G401.6 (cell line): ENCODE measurements around the gene SLC5A10.
"Not testable (repeated sequence)": the region's sequence is repeated elsewhere in the genome, so short reads cannot be mapped to it uniquely, and the experiment has no call there.

ENCODE experiments used
- FAIRE-seq: peaks from 2 replicates; lab custom pipeline; 2012; peaks lifted over from hg19 to GRCh38; lab: Jason Lieb, UNC

Gene SLC5A10

DNA sequence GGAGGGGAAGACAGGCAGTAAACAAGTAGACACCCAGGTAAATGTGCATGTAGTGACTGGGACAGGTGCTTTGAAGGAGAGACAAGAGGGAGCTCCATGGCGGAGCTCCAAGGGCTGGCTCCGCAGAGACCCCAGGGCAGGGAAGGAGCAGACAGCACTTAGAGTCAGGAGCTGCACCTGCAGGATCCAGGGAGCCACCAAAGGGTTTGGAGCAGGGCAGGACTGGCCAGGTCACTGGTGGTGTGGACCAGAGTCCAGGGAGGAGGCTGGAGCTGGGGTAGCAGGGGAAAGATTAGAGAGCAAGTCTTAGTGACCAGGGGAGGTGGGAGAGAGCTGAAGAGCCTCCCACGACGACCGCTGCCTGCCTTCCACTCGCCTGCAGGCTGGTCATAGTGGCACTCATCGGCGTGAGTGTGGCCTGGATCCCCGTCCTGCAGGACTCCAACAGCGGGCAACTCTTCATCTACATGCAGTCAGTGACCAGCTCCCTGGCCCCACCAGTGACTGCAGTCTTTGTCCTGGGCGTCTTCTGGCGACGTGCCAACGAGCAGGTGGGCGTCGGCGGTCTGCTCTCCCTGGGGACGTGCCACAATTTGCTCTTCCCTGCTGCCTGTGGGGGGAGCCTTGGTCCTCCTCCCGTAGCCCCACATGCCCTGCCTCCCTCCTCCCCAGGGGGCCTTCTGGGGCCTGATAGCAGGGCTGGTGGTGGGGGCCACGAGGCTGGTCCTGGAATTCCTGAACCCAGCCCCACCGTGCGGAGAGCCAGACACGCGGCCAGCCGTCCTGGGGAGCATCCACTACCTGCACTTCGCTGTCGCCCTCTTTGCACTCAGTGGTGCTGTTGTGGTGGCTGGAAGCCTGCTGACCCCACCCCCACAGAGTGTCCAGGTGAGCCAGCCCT is 67.3 kb downstream of the SLC5A10 start:
- FAIRE-seq: no peak

DNA sequence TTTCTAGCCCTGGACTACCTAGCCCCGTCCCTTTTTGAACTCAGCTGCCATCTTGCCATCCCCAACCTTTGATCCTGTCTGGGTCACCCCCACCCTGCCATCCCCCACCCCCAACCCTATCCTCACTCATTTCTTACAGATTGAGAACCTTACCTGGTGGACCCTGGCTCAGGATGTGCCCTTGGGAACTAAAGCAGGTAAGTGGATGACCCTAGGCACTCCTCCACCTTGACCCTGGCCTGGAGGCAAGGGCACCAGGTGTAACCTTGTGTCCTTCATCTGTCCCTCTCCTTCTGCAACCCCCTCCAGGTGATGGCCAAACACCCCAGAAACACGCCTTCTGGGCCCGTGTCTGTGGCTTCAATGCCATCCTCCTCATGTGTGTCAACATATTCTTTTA is 68.1 kb downstream of the SLC5A10 start:
- FAIRE-seq: no peak

DNA sequence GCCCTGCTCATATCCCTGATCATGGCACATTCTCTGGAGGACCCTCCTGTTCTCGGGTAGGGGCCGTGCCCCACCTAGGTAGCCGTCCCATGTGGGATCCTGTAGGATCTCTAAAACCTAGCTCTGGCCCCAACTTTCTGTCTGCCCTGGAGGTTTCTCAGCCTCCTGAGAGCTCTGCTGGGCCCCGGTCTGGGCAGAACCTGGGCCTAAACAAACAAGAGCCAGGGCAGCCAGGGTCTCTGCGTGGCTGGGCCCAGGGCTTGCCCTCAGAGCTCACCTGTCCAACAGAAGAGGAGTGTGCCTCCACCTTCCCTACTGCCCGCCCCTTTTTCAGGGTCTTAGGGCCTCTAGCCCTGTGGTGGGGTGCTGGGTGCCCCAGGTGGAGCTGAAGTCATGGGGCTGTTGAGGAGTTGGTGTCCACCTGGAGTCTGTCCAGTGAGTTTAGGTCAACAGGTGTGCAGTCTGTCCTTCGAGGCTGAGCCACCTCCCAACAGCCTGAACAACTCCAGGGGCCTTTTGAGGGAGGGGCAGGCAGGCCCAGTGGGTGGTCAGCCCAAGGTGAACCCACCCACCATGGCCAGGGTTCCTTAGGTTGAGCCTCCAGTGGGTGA is 69.2 kb downstream of the SLC5A10 start:
- FAIRE-seq: not testable (repeated sequence)

DNA sequence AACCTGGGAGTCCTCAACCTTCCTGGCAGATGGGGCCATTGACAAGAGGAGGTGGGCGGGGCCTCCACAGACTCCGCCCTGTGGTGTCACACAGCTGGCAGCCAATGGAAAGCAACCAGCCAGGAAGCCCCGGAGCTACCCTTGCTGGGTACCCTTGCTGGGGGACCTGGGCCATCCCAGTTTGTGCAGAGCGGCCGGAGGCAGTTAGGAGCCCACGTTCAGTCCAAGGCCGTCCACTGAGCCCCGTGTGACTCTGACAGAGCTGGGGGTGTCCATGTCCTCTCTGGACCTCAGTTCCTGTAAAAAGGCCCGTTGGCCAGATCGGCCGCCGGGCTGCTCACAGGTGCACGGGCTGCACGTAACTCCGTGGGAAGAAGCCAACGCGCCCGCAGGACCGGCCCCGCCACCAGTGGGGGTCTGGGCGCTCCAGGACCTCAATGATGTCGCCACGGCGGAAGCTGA is 69.7 kb downstream of the SLC5A10 start:
- FAIRE-seq: no peak

DNA sequence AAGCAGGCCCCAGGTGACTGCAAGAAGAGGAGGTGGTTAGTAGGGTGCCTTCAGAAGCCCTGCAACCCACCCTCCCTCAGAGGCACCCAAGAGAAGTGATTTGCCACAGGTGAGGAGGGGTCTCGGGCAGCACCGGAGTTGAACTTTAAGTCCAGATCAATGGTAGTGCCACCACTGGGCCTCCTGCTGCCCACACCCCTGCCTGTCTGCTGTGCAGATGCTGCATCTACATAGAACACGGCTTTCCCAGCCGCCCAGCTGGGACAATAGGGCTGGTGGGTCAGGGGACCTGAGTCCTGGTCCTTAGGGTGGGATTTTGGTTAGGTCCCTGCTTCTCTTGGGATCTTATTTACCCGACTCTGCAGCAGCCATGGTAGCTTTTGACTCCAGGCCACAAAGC is 70.2 kb downstream of the SLC5A10 start:
- FAIRE-seq: no peak

DNA sequence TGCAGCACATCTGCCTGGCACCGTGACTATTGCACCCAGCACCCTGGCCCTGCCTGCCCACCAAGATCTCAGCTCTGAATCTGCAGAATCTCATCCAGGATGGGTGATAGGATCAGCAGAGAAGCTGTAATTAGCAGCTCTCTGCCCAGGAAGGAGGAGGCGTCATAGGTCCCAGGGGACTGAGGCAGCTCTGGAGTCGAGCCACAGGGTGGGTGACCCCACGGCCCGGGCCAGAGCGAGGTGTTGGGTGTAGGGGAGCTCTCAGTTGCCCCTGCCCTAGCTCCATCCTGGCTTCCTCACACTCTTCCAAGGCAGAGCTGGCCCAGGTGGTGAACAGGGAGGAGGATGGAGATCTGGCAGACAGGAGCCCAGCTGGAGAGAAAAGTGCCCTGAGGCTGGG is 70.8 kb downstream of the SLC5A10 start:
- FAIRE-seq: no peak

DNA sequence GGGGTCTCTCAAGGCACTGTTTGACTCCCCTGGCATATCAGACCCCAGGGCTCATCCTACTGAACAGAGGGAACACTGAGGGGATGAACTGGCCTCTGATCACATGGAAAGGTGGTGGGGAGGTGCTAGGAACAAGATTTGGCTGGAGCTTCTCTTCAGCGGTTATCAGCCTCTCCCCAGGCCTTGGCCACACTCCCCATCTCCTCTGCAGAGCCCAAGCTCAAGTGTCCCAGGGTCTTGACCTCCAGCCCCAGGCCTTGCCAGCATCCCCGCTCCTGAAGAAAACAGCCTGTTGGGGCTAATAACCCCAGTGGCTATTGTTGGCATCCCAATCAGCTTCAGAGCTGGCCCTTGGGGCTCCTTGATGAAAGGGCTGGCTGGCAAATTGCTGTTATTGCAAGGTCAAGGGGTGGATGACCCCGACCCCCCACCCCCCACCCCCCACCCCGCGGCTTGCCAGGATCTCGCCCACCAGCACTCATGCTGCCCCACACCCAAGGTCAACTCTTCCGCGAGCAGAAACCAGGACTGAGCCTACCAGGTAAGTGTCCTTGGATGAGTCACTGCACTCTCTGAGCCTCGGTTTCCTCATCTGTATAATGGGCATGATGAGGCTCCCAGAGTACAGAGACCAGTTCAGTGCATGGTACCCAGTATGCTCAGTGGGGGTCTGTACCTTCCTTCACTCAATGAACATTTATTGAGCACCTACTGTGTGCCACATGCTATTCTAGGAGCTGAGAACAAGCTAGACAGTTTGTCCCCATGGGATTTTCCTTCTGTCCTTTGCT is 71.4 kb downstream of the SLC5A10 start:
- no peak for FAIRE-seq

DNA sequence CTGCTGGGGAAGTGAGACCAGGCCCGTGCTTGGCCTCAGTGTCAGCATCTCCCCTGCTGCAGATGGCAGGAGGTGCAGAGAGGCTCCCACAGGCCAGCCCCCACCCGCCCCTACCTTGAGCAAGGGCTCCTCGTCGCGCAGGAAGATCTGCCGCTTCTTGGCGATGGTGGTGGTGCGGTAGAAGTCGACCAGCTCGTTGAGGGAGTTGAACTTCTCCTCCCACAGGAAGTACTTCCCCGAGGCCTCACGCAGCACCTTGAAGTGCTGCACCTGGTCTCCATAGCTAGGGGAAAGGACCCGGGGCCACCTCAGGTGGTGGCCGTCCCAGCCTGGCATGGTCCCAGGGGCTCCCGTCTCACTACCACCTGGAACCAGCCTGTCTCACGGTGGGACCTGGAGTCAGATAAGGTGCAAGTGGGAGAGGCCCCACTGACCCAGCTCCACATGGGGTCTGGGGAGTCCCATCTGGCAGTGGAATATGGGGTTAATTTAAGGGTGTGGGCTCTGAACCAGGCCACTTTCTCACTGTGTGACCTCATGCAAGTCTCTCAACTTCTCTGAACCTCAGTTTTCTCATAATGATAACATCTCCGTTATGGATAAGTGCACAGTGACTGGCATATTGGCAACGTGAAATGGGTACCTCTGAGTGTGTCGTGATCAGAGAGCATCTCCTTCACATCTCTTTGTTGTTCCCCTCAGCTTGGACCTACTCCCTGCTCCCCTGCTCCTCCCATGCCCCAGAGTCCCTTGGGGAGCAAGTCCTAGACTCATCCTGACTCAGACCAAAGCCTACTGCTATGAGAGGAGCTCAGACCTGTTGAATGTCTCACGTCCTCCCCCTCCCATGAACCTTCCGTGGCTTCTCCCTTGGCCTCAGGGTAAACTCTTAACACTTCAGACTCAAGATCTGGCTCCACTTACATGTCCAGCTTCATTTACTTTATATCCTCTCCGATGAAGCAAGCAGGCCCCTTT is 72.4 kb downstream of the SLC5A10 start:
- no peak for FAIRE-seq

DNA sequence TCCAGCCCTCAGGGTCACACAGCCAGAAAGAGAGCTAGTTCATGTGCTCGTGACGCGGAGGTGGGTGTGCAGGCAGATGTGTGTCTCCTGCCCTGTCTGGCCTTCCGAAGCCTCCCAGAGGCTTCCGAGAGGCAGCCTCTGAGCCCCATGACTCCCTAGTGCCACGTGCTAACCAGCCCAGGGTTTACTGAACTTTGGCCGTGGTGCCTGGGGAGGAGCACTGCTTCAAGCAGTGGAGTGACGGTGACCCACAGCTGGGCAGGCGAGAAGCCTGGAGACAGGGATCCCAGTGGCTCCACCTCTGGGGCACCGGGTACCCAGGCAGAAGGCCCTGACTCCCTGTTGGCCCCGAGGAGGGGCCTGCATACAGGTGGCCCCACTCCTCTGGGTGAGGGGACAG is 76.7 kb downstream of the SLC5A10 start:
- not testable (repeated sequence) for FAIRE-seq

DNA sequence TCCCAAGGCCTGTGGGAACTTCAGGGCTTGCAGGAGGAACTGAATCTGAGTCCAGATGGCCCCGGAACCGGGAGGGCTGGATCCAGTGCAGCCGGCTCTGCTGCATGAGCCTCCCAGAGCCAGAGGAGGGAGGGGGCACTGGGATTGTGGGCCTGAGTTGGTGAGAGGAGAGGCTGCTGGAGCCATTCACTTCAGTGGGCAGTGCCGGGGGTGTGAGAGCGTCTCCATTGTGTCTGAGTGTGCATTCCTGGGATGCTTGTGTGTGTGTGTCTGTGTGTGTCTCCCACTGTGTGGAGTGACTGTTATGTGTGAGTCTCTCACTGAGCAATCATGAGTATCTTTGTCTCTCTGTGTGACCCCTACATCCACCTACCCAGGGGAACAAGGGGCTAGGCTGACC is 77.8 kb downstream of the SLC5A10 start:
- not testable (repeated sequence) for FAIRE-seq

DNA sequence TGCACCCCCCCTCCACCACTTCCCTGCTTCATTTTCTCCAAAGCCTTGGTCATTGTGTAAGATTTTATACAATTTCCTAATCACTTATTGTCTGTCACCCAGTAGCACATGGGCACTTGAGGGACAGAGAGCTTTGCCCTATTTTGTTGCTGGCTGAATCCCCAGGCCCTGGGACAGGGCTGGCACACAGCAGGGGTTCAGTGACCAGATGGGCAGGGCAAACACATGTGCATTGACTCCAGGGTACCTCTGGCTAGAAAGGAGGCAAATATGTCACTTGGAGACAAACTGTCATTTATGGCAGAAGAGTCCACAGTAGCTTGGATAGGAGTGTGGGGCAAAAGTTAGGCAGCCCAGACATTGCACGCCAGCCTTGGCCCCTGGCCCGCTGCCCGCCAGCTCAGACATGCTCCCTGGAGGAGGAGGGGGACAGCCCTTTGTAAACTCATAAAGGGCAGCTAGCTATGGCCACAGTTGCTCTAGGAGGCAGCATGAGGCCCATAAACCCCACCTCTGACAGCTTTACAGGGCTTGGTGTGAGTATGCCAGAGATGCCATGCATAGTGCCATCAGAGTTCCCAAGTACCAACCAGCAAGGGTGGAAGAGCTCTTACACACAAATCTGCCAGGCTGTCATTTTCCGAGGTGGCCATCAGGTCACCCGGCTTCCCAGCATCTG is 78.9 kb downstream of the SLC5A10 start:
- FAIRE-seq: not testable (repeated sequence)

DNA sequence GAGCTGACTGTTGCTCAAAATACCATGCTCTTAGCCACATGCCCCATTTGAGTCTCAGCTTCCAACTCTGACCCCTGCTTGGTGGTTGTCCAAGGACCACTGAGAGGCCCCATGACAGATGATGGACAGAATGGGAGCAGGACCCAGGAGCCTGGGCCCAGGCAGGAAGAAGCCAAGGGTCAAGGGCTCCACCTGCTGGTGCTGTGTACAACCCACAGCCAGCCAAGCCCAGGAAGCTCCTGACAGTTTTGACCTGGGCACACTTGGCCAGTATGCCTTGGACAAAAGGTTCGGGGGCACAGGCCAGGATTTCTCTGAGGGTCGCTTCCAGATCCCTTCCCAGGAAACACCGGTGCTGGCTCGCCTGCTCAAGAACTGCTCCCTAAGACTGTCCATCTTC is 79.8 kb downstream of the SLC5A10 start:
- FAIRE-seq: peak; percentile 17

DNA sequence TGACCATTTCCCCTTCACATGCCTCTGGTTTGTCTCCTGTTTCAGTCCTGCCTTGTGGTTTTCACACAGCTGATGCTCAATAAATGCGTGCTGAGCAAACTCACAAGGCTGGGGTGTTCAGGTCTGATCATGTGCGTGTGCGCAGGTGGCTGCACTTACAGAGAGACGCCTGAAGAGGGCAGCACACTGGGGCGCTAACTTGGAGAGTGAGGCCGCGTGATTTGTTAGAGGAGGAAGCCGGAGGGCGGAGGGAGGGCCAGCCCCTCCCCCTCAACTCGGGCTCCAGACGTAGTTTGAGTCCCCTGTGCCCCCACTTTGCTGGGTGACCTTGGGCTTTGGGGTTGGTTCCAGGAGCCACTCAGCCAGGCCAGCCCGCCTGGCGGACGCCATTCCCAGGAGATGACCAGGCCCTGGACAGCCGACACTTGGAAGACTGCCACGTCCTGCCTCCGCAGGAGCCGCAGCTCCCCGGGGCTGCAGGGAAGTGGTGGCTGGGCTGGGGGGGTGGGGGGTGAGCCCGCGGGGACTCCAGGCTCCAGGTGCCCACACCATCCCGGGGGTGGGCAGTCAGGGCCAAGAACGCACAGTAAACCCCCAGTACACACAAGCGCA is 80.5 kb downstream of the SLC5A10 start:
- FAIRE-seq: peak; percentile 85

DNA sequence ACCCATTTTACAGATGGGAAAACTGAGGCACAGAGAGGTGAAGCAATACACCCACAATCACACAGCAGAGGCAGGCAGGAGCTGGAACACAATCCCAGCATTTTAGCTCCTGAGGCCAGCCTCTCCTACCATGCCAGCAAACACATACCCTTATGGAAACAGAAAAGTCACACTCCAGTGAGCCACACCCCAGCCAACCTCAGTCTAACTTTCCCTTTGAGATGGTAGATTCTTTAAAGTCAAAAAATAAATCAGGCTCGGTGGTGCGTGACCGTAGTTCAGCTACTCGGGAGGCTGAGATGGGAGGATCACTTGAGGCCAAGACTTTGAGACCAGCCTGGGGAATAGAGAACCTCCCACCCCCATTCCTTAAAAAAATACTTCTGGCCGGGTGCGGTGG is 84.2 kb downstream of the SLC5A10 start:
- not testable (repeated sequence) for FAIRE-seq

DNA sequence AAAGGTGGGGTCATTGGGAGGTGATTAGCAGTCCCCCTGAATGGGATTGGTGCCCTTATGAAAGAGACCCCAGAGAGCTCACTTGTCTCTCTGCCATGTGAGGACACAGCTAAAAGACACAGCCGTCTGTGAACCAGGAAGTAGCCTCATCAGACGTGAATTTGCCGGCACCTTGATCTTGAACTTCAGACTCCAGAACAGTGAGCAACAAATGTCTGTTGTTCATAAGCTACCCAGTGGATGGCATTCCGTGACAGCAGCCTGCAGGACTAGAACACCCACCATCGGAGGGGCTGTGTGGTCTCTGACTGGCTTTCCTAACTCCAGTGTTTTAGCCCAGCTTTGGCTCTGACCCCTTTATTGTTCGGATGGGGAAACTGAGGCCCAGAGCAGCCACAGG is 85.6 kb downstream of the SLC5A10 start:
- FAIRE-seq: not testable (repeated sequence)

DNA sequence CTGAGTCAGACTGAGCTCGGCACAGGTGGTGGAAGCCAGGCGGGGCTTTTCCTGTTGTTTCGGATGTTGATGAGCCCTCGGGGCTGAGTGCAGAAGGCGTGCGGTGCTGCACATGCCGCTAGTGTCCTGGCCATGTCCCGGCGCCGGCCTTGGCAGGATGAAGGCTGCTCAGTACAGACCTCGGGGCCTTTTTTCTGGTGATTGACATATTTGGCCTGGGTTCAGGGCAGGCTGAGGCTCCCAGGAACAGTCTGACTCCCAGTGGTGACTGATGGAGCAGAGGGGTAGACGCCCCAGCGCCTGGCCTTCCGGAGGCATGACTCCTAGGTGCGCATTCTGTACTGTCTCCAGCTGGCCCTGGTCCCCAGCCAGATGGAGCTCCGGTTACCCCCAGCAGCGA is 86.0 kb downstream of the SLC5A10 start:
- FAIRE-seq: not testable (repeated sequence)

DNA sequence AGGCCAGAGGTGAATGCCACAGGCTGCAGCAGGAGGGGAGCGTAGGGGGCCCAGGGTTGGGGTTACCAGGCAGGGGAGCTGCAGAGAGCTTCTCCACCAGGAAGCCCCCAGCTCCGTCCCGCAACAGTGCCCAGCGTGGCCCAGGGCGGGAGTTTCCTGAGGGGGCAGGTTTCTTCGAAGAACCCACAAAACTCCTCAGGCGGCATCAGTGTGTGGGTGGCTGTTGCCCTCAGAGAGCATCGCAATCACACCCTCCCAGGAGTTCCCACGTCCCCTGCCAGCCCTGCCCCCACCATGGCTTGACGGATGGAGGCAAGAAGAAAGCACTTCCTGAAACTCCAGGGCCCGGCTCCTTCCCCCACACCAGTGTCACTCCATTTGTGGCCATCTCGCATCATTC is 86.8 kb downstream of the SLC5A10 start:
- FAIRE-seq: not testable (repeated sequence)

DNA sequence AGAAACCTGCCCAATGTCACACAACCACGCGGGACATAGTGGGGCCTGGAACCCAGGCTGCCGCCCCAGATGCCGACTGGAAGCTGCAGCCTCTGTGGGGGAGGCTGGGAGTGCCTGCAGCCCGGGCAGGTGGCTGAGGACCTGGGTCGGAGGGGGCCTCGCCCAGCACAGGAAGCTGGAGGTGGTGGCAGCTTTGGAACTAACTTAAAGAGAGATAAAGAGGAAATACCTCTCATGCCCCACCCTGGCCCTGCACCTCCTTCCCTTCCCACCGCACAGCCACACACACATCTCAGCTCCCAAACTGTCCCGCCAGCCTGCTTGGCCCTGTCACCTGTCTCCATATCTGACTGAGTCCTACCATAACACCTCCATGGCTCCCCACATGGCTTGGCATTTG is 88.4 kb downstream of the SLC5A10 start:
- FAIRE-seq: not testable (repeated sequence)

DNA sequence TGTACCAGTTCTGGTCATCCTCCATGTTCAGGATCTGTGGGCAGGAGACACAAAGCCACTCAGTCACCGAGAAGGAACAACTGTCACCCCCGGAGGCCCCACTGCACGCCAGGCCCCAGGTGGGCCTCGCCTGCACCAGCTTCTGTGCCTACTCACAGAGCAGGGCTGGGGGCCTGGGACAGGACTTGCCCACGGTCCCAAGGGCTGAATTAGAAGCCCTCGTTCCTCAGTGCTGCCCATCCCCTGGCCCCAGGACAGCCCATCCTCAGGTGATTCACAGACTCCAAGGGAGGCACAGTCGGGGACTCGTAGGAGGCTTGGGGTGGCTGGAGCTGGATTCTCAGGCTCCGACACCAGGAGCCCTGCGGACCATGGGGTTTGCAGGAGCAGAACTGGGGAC is 89.9 kb downstream of the SLC5A10 start:
- not testable (repeated sequence) for FAIRE-seq

DNA sequence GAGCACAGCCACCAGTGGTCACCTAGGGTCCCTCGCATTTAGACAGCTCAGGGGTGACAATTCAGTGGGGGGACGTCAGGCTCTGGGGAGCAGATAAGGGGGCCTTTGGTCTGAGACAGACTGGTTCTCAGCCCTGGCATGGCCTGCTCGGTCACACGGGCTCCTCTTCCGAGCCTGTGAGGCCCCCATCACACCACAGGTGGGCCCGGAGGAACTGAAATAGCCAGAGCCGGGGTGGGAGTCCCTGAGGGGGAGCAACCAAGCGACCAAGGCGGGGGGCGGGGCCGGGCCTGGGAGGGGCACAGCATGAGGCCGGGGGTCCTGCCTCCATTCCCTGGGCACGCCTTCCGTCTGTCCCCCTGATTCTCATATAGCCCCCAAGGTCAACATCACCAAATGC is 90.4 kb downstream of the SLC5A10 start:
- FAIRE-seq: not testable (repeated sequence)

DNA sequence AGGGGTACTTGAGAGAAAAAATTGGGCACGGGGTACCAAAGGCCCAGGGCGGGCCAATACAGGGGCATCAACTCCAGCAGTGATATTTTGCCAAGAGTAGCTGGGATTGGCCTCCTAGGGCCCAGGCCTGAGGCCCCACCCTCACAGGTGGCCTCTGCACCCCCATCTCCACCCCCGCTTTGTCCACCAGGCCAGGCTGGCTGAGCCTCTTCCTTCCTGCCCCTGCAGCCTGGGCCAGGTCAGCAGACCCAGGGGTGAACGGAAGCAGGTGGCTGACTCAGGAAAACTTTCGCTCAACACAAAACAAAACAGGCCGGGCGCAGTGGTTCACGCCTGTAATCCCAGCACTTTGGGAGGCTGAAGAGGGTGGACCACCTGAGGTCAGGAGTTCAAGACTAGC is 91.1 kb downstream of the SLC5A10 start:
- not testable (repeated sequence) for FAIRE-seq
